ENCODE measurements around the gene CABP1. TPM values are rescaled to one million over a fixed set of nuclear protein-coding genes. Genes with fewer than 3 reads are reported as not detected.
"Not testable (repeated sequence)": the region's sequence is repeated elsewhere in the genome, so short reads cannot be mapped to it uniquely, and the experiment has no call there.

Gene CABP1
- total and polyA plus RNA-seq, 2 donors (not counting 3 experiments of a cell fraction or from before 2014, with no cell fraction given) = 0.07 to 0.31 TPM

- H3K9me3 ChIP-seq (replicated peaks; ENCODE audit: control insufficient read depth, insufficient read depth, low read length) = no peaks in the 10 kb centered on the region
- H2AFZ ChIP-seq (ENCODE audit: low read depth, low read length) = no peak overlapping the region
- TF ChIP-seq GATA2 (IDR thresholded peaks at IDR 0.05; ENCODE audit: insufficient read depth, insufficient read length, low read depth, low read length) (no peak), POLR2AphosphoS5 (IDR thresholded peaks at IDR 0.05; ENCODE audit: insufficient read depth, low read depth, low read length) (no peak), CTCF (IDR thresholded peaks at IDR 0.05; ENCODE audit: extremely low read depth in 1 of 2, insufficient read depth in 1 of 2, low read depth in 1 of 2, low read length in 2 of 2) (no peak)
- H3K27me3 ChIP-seq (ENCODE audit: control insufficient read depth in 2 of 2, insufficient read depth in 2 of 2, low read length in 2 of 2) = peaks cover 5 to 16% of the 10 kb centered on the region in 2 experiments
- H3K4me1 ChIP-seq (ENCODE audit: control insufficient read depth, extremely low read depth, insufficient read depth, low read length) = no peaks in the 10 kb centered on the region
- no peaks in the 10 kb centered on the region for H3K9me1 ChIP-seq (replicated peaks; ENCODE audit: control insufficient read depth, extremely low read depth, insufficient read depth, low read length)
- H3K36me3 ChIP-seq (ENCODE audit: control insufficient read depth in 2 of 2, extremely low read depth in 1 of 2, insufficient read depth in 2 of 2, low read length in 2 of 2) = no peaks in the 10 kb centered on the region
- H3K27ac ChIP-seq (ENCODE audit: insufficient read depth, low read depth, low read length) = no peak overlapping the region
- intact Hi-C loops (cut with micrococcal nuclease) (no loop called here), dilution Hi-C loops (cut with MboI; ENCODE audit: extremely low pct_ligation_motif_present, low sequenced_read_pairs) (no loop called here)
- ChIA-PET POLR2A (no interaction called here), CTCF (no interaction called here)
- no peak overlapping the region for H3K4me3 ChIP-seq (replicated peaks in 1 of 3; ENCODE audit: insufficient read depth in 1 of 3, low read depth in 1 of 3, low read length in 3 of 3)
- no peak overlapping the region for H3K4me2 ChIP-seq (ENCODE audit: insufficient read depth, low read length)
- no peaks in the 10 kb centered on the region for H4K20me1 ChIP-seq (replicated peaks; ENCODE audit: control insufficient read depth, extremely low read depth, insufficient read depth, low read length)
- no peak for FAIRE-seq
- no peak for DNase-seq (ENCODE audit: low read depth, low spot score)
- H3K9ac ChIP-seq (replicated peaks; ENCODE audit: extremely low read depth, insufficient read depth, low read length) = no peak overlapping the region
- no TSS peak for BruUV-seq (replicated peaks)
- no peaks in the 10 kb centered on the region for H3K79me2 ChIP-seq (ENCODE audit: control insufficient read depth, insufficient read depth, low read length)
These were observed 25.6 kb upstream of the CABP1 start for GRCh38 chr12:120614848-120615247.

- H3K9me3 ChIP-seq (replicated peaks; ENCODE audit: control insufficient read depth, insufficient read depth, low read length); dilution Hi-C loops (cut with MboI; ENCODE audit: extremely low pct_ligation_motif_present, low sequenced_read_pairs); H3K27ac ChIP-seq (ENCODE audit: insufficient read depth, low read depth, low read length); H3K79me2 ChIP-seq (ENCODE audit: control insufficient read depth, insufficient read depth, low read length); H2AFZ ChIP-seq (ENCODE audit: low read depth, low read length); H3K4me1 ChIP-seq (ENCODE audit: control insufficient read depth, extremely low read depth, insufficient read depth, low read length); H4K20me1 ChIP-seq (replicated peaks; ENCODE audit: control insufficient read depth, extremely low read depth, insufficient read depth, low read length); H3K9ac ChIP-seq (replicated peaks; ENCODE audit: extremely low read depth, insufficient read depth, low read length); CTCF ChIA-PET; H3K9me1 ChIP-seq (replicated peaks; ENCODE audit: control insufficient read depth, extremely low read depth, insufficient read depth, low read length); H3K4me2 ChIP-seq (ENCODE audit: insufficient read depth, low read length); H3K4me3 ChIP-seq (replicated peaks in 1 of 3; ENCODE audit: insufficient read depth in 1 of 3, low read depth in 1 of 3, low read length in 3 of 3); H3K36me3 ChIP-seq (ENCODE audit: control insufficient read depth in 2 of 2, extremely low read depth in 1 of 2, insufficient read depth in 2 of 2, low read length in 2 of 2); DNase-seq (ENCODE audit: low read depth, low spot score); intact Hi-C loops (cut with micrococcal nuclease); BruUV-seq (replicated peaks); POLR2A ChIA-PET; FAIRE-seq: not testable (repeated sequence)
- H3K27me3 ChIP-seq (ENCODE audit: control insufficient read depth in 2 of 2, insufficient read depth in 2 of 2, low read length in 2 of 2) = peaks cover 5 to 13% of the 10 kb centered on the region in 2 experiments
These were observed 23.2 kb upstream of the CABP1 start for GRCh38 chr12:120617193-120617592.

- H3K79me2 ChIP-seq (ENCODE audit: control insufficient read depth, insufficient read depth, low read length); H3K4me2 ChIP-seq (ENCODE audit: insufficient read depth, low read length); POLR2A ChIA-PET; FAIRE-seq; H3K4me1 ChIP-seq (ENCODE audit: control insufficient read depth, extremely low read depth, insufficient read depth, low read length); H2AFZ ChIP-seq (ENCODE audit: low read depth, low read length); BruUV-seq (replicated peaks); dilution Hi-C loops (cut with MboI; ENCODE audit: extremely low pct_ligation_motif_present, low sequenced_read_pairs); H3K4me3 ChIP-seq (replicated peaks in 1 of 3; ENCODE audit: insufficient read depth in 1 of 3, low read depth in 1 of 3, low read length in 3 of 3); H3K27ac ChIP-seq (ENCODE audit: insufficient read depth, low read depth, low read length); DNase-seq (ENCODE audit: low read depth, low spot score); H3K9ac ChIP-seq (replicated peaks; ENCODE audit: extremely low read depth, insufficient read depth, low read length); H3K9me3 ChIP-seq (replicated peaks; ENCODE audit: control insufficient read depth, insufficient read depth, low read length); H3K9me1 ChIP-seq (replicated peaks; ENCODE audit: control insufficient read depth, extremely low read depth, insufficient read depth, low read length); CTCF ChIA-PET; H4K20me1 ChIP-seq (replicated peaks; ENCODE audit: control insufficient read depth, extremely low read depth, insufficient read depth, low read length); H3K36me3 ChIP-seq (ENCODE audit: control insufficient read depth in 2 of 2, extremely low read depth in 1 of 2, insufficient read depth in 2 of 2, low read length in 2 of 2); intact Hi-C loops (cut with micrococcal nuclease): not testable (repeated sequence)
- peaks cover 5 to 13% of the 10 kb centered on the region in 2 experiments for H3K27me3 ChIP-seq (ENCODE audit: control insufficient read depth in 2 of 2, insufficient read depth in 2 of 2, low read length in 2 of 2)
These were observed 22.7 kb upstream of the CABP1 start for GRCh38 chr12:120617767-120618166.

All from endothelial cell of umbilical vein (primary cell).